Myocyte (in vitro differentiated cells): ENCODE data around the gene HMOX1. TPM values are rescaled to one million over a fixed set of nuclear protein-coding genes. Genes with fewer than 3 reads are reported as not detected.
A peak's percentile ranks its signal among the peaks of the same experiment; 100 is the strongest.
"Not testable (repeated sequence)": the region's sequence is repeated elsewhere in the genome, so short reads cannot be mapped to it uniquely, and the experiment has no call there.

ENCODE experiments used
- DNase-seq: peaks from one replicate; pipeline ENCODE4 v3.0.0-alpha.2; 2012; ENCODE audit warnings: low read depth
- total RNA-seq: library from RNA; depleted of rRNA; stranded (reverse); fragments of >200 nt; gene quantifications from 2 replicates; pipeline ENCODE4 v1.2.3, GENCODE V29; 2014

The HMOX1 gene
- total RNA-seq, 1 donor from 2014 or later, result 35.8 TPM

- DNase-seq, result no peak
Observed at GRCh38 chr22:35378621-35379020, 2.3 kb upstream of the HMOX1 start.

- DNase-seq, result no peak
Observed at GRCh38 chr22:35379146-35379993, 1.5 kb upstream of the HMOX1 start.

DNA sequence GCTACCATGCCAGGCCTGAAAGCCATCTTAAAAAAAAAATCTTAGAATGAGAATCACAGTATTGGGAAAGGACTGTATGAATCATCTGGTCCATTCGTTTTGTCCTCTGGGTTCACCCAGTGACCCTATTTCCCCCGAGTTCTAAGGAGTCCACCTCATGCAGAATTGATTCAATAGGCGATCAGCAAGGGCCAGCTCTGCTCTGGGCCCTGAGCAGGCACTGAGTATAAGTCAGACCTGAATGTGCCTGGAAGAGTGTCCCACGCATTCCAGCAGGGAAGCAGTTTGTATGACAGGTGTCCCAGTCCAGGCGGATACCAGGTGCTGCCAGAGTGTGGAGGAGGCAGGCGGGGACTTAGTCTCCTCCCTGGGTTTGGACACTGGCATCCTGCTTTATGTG lies 883 bp upstream of the HMOX1 start:
- no peak for DNase-seq

DNA sequence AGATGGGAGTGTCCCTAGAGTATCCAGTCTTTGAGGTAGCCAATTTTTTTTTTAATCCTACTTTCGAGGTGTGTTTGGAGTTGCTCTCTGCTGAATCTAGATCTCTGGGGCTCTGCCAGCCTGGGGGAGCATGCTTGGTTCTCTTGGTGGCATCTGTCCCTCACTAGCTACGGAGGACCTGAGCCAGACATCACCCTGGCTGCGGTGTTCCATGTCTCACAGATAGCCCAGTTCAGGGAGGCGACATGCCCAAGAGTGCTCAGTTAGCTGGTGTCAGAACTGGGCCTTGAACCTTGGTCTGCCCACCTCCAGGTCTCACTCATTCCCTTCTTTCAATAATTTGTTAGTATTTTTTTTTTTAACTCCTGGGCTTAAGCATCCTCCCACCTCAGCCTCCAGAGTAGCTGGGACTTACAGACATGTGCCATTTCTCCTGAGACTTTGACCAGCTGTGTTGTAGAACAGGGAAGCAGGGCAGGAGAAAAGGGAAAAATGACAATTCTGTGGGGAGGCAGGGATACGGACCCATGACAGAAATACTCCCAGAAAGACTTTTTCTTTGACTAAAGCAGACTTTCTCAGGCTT lies 621 bp downstream of the HMOX1 start:
- no peak for DNase-seq

GRCh38 chr22:35383679-35384071 lies 2.8 kb downstream of the HMOX1 start:
- DNase-seq, result no peak

- peak; percentile 62 for DNase-seq
Observed at GRCh38 chr22:35384527-35384926, 3.6 kb downstream of the HMOX1 start.

GRCh38 chr22:35384975-35385588 lies 4.2 kb downstream of the HMOX1 start:
- DNase-seq, result no peak

GRCh38 chr22:35386670-35387288 lies 5.9 kb downstream of the HMOX1 start:
- no peak for DNase-seq

DNA sequence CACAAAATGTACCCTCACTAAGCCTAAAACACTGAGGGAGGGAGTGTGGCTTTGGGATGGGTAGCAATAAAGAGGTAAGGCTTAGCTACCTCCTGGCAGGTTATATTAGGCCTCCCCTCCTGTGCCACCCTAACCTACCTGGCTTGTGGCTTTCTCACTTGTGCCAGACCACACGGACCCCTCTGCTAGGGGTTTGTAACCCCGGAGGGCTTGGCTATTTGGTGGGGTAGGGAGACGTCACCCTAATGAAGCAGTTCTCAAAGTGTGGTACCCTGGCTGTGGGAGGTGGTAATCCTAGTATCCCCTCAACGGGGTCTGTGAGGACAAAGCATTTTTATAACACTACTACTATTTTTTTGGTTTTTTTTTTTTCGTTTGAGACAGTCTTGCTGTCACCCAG lies 10.0 kb downstream of the HMOX1 start:
- no peak for DNase-seq

- no peak for DNase-seq
Observed at GRCh38 chr22:35392357-35392756, 11.5 kb downstream of the HMOX1 start.

GRCh38 chr22:35393116-35394010 lies 12.5 kb downstream of the HMOX1 start:
- DNase-seq, result peak; percentile 62

DNA sequence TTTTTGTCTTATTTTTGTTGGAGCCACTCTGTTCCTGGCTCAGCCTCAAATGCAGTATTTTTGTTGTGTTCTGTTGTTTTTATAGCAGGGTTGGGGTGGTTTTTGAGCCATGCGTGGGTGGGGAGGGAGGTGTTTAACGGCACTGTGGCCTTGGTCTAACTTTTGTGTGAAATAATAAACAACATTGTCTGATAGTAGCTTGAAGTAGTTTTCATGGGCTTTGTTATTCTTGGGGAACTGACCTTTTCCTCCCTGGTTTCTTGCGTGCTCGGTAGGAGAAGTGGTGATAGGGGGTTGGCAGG lies 13.1 kb downstream of the HMOX1 start:
- no peak for DNase-seq

GRCh38 chr22:35394810-35395563 lies 14.1 kb downstream of the HMOX1 start:
- DNase-seq, result no peak

DNA sequence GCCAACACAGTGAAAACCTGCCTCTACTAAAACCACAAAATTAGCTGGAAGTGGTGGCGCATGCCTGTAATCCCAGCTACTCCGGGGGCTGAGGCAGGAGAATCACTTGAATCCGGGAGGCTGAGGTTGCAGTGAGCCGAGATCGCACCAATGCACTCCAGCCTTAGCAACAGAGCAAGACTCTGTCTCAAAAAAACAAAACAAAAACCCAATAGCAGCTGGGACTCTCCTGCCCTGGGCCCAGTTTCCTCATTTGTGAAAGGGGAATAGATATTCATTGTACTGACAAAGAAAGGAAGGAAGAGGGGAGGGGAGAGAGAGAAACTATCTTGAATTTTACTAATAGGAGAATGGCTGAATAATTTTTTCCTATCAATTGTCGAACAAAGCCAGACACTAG lies 15.7 kb downstream of the HMOX1 start:
- not testable (repeated sequence) for DNase-seq

DNA sequence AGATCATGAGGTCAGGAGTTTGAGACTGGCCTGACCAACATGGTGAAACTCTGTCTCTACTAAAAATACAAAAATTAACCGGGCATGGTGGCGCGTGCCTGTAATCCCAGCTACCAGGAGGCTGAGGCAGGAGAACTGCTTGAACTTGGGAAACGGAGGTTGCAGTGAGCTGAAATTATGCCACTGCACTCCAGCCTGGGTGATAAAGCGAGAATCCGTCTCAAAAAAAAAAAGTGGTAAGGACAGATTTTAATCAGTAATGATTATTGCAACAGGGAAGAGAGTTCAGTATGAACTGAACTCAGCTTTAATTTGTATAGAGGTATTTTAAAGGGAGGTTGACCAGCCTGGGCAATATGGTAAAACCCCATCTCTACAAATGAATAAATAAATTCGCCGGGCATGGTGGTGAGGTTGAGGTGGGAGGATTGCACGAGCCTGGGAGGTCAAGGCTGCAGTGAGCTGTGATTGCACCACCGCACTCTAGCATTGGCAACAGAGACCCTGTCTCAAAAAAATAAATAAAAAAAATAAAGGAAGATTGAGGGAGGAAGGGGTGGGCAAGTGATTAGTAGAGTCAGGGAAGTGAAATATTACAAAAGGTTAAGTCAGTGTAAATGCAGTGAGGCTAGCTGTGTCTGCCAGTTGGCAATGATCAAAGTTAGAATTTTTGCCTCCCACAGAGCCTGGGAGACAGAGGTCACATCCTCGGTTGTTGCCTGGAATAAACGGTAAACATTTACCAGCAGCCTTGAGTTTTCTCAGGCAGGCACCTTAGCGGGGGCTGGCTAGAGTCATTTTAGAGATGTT lies 16.4 kb downstream of the HMOX1 start:
- DNase-seq, result peak; percentile 51

GRCh38 chr22:35398591-35398973 lies 17.7 kb downstream of the HMOX1 start:
- DNase-seq, result no peak

GRCh38 chr22:35399114-35399677 lies 18.3 kb downstream of the HMOX1 start:
- no peak for DNase-seq

DNA sequence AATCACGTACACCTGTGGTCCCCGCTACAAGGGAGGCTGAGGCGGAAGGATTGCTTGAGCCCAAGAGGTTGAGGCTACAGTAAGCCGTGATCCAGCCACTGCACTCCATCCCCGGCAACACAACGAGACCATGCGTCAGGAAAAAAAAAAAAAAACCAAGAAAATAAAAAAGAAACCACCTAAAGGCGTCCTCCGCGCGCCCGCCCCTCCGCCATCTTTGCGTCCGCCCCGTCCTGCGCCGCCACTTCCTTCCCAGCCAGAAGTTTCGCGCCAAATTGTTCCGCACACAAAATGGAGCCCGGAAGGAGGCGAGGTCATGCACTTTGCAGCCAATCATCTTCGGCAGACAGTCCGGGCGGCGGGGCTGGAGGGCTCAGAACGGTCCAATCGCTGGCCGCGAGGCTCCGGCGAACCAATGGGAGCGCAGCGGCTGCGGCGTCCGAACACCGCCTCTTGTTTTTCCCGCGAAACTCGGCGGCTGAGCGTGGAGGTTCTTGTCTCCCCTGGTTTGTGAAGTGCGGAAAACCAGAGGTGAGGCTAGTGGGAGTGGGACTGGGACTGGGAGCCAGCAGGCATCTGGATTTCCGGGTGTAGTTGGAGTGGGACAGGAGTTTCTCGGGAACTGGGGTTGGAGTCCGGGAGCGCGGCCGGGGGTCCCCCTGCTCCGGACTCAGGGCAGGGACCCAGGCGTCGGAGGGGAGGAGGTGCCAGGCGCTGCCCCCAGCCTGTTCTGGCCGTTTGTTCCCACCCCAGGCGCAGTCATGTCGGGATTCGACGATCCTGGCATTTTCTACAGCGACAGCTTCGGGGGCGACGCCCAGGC lies 19.0 kb downstream of the HMOX1 start, which contains the start of gene MCM5:
MCM5 (plus strand) TSS at position 463 of the 823 bp plus-strand sequence; CDS start at position 762, 299 bp downstream.
- peak; percentile 98 for DNase-seq
